GM19023 (cell line): ENCODE results near the gene SIL1.

ENCODE experiments used
- ATAC-seq: cut with Tn5 transposase; IDR thresholded peaks from one replicate; pipeline ENCODE4 v1.9.1; 2021; ENCODE audit warnings: mild to moderate bottlenecking, moderate library complexity; ENCODE audit not compliant: unreplicated experiment

The SIL1 gene

DNA sequence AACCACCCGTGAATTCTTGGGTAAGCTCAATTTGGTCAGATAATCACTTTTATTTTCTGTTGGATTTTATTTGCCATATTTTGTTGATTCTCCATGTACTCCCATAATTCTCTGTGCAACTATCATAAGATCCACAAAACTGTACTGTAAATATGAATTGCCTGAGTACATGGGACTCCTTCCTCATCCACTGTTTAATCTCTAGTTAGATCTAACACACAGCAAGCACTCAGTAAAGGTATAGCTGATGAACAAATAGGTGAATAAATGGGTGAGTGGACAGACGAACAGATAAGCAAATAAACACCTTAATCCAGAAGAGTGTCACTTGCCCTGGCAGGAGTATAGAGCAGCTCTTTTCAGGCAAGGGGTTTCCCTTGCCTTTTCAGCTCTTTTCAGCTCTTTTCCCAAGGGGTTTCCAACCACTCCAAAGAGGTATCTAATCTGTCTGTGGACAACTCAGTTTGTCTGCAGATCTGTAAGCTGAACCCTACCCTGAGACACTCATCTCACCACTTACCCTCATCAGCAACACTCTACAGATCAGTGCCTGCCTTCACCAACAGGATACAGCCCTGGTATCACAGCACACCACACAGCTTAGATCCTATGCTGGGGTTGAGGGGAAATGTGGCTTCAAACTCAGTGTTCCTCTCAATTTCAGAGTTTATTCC, 51.2 kb downstream of the SIL1 start:
- no peak for ATAC-seq

GRCh38 chr5:139141446-139142204, 56.5 kb downstream of the SIL1 start:
- ATAC-seq = no peak

GRCh38 chr5:139140591-139141071, 57.5 kb downstream of the SIL1 start:
- no peak for ATAC-seq

- ATAC-seq = no peak
These were observed 59.4 kb downstream of the SIL1 start for GRCh38 chr5:139138809-139139208.

DNA sequence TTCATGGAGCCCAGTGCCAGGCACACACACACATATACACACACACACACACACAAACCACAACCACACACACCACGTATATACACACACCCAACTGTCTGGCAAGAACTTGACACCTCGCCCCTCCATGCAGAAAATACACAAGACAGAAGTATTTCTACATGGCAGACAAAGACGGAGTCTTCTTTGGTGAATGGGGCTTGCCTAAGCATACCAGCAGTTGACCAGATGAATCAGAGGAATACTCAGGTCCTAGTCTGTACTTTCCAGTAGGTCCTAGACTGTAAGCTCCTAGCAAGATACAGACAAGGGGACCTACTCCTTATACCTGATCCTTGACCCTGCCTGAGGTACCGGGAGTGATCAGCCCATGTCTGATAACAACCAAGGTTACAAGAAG, 60.1 kb downstream of the SIL1 start:
- no peak for ATAC-seq

GRCh38 chr5:139137697-139138096, 60.5 kb downstream of the SIL1 start:
- no peak for ATAC-seq

DNA sequence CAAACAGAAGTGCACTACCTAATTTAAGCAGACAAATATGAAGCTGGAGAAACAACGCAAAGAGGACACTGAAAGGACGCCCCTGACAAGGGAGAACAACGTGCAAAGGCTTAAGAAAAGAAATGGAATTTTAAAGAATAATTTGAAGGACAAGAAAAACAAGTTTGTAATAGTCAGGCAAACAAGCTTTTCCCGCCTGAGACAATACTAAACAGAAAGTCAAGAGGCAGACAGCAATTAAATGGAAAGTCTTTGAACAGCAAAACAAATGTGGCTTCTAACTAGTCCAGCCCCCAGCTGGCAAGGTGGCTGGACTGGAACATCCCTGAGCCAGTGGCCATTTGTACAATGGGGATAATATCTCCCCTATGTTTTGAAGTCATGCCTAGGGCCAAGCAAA, 63.3 kb downstream of the SIL1 start:
- no peak for ATAC-seq

DNA sequence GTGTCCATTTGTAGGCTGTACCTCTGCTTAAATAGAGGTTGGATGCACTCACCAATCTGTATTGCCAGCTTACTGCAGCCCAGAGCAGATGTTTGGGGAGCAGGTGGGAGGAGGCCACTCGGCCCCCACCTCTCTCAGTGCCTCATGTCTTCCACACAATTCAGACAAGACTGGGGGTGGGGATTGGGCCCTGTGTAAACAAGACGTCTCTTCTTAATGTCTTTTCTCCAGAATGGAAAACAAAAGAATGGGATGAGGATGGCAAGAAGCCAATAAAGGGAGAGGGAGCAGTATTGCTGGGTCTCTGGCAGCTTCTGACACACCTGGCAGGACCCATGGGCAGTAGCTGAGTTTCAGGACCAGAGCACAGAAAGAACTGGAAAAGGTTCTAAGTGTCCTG, 64.9 kb downstream of the SIL1 start:
- no peak for ATAC-seq

DNA sequence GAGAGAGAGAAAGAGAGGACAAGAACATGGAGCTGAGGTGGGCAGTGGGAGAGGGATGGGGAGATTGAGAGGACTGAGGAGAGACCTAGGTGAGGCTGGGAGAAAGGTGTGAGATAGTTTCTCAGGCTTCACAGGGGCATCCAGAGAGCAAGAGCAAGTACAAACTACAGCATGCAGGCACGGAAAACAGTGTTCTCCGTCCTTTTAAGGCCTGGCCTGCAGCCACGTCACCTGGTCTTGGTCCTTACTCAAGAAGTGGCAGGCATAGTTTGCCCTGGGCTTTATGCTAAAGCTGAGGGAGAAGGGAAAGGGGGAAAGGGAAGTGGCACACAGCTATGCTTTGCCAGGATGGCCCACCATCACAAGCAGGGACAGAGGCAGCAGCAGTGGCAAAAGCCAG, 65.7 kb downstream of the SIL1 start:
- ATAC-seq = no peak

- no peak for ATAC-seq
These were observed 66.2 kb downstream of the SIL1 start for GRCh38 chr5:139131921-139132432.

GRCh38 chr5:139131465-139131864, 66.7 kb downstream of the SIL1 start:
- ATAC-seq = no peak

DNA sequence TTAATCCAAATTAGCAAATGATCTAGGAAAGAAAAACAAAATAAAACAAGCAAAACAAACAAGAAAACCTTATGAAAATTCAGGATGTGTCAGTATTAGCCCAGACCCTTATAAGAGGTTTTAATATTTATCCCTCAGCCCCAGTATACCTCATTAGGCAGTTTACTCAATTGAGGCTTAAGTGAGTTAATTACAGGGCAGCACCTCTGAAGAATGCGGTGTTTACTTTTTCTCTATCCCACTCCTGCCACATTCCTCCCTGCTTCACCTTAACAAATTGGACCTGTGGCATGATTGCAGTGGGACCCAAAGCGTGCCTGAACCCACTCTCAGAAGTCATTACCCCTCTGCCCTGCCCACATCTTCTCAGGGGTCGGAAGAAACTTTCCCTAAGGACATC, 67.1 kb downstream of the SIL1 start:
- ATAC-seq = no peak

DNA sequence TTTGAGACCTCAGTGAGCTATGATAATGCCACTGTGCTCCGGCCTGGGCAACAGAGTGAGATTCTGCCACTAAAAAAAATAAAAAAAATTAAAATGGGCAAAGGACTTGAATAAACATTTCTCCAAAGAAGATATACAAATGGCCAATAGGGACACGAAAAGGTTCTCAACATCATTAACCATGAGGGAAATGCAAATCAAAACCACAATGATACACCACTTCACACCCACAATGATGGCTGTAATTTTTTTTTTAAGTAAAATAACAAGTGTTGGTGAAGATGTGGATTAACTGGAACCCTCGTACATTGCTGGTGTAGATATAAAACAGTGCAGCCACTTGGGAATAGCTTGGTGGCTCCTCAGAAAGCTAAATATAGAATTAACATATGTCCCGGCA, 68.0 kb downstream of the SIL1 start:
- ATAC-seq = no peak

- ATAC-seq = no peak
These were observed 71.5 kb downstream of the SIL1 start for GRCh38 chr5:139126711-139127111.

GRCh38 chr5:139125991-139126390, 72.2 kb downstream of the SIL1 start:
- ATAC-seq = no peak

DNA sequence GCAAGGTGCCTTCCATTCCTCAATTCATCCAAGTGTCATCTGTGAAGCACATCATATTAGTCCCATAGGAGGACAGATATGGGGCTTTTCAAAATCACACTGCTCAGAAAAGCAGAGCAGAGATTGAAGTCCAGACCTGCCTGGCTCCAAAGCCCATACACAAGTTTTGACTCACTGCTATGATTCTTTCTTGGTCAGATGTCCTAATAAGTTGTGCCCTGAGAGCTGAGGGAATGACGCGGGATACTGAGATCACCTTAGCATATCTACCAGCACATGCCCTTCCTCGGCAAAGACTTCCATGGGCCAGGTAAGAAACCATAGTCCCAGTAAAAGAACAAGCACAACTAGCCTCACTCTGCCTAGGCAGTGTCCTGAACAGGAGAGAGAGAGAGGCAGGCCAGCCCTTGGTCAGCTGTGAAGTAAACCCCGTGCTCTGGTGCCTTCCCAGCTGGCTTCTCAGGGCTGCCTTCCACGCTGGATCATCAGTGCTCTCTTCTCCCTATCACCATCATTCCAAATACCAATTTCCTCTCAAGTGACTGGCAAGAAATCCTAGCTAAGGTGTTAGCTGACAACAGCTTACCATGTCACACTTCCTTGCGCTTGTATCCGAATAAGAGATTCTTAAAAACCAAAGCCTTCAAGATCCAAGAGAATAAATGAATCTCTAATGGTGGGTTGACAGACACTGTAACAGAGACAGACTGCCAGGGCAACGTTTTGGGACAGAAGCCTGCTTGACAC, 73.2 kb downstream of the SIL1 start:
- ATAC-seq = no peak

DNA sequence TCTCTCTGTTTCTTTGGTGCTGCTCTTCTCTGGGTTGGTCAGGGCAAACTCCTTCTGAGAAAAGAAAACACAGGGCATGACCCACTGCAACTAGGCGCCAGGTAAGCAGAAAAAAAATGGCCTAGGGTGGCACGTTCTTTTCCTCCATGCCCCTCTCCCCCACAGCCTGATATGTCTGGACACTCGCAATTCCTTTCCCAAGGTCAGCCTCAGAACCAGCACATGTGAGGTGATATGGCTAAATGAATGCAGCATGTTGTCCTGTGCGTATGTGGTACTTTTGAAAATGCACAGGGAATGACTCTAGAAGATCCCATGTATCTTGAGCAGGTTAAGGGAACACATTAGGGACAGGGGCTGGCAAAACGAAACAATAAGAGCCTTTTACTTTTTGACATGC, 77.0 kb downstream of the SIL1 start:
- ATAC-seq = no peak

- ATAC-seq = no peak
These were observed 77.6 kb downstream of the SIL1 start for GRCh38 chr5:139120521-139120920.

- no peak for ATAC-seq
These were observed 79.4 kb downstream of the SIL1 start for GRCh38 chr5:139118804-139119203.

GRCh38 chr5:139117342-139117884, 80.8 kb downstream of the SIL1 start:
- ATAC-seq = no peak

GRCh38 chr5:139116100-139116655, 82.0 kb downstream of the SIL1 start:
- ATAC-seq = no peak
